SK-N-MC (cell line): ENCODE measurements around the gene PTGER4.

ENCODE experiments used
- EZH2 ChIP-seq: fragments of 200-600 bp; sonication (generic); IDR thresholded peaks from one replicate; pipeline ENCODE4 v1.6.1; 2017; ENCODE audit warnings: antibody characterized with exemption
- POLR2AphosphoS5 ChIP-seq: IDR thresholded peaks from 2 replicates; pipeline ENCODE4 v1.6.1; 2012; ENCODE audit warnings: mild to moderate bottlenecking, low read depth, low read length, borderline replicate concordance

GRCh38 chr5:40651201-40651600, 28.5 kb upstream of the PTGER4 start:
- TF ChIP-seq EZH2: no peak
- no peak for TF ChIP-seq POLR2AphosphoS5
